Inflammatory macrophage treated with lipopolysaccharide for 1 hour (primary cell): ENCODE results near the gene DNAL1.
"Not testable (repeated sequence)": the region's sequence is repeated elsewhere in the genome, so short reads cannot be mapped to it uniquely, and the experiment has no call there.

ENCODE experiments used
- DNase-seq, 2 donors: peaks; one replicate each; pipeline ENCODE4 v3.0.0-alpha.2; 2020 to 2022

DNAL1 gene

DNA sequence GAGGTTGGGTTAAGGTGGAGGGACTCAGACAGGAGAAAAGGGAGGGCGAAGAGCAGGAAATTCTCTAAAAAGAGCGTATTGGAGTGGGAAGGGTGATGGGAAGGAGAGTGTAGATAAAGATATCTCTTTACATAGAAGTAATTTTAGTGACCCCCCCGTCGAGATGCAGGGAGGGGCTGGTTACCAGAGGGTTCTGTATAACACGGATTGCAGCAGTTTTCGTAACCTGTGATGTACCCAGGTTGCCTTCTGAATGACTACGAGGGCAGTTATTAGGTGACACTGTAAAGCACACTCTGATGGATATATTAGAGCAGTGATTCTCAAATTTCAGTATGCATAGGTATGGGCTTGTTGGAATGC lies 443 bp downstream of the DNAL1 start:
- DNase-seq: no peak

DNA sequence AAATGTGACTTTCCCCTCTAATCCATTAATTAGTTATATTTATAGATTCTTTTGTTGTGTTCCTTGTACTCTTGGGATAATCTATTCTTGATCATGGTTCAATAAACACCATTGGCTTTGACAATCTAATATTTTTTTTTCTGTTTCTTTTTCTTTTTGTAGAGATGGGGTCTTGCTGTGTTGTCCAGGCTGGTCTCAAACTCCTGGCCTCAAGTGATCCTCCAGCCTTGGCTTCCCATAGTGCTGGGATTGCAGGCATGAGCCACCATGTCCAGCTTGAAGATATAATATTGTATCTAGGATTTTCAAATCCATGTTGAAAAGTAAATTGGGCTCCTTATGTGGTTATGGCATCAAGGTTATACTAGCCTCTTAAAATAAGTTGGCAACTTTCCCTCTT lies 6.2 kb downstream of the DNAL1 start:
- DNase-seq: no peak

- no peak for DNase-seq
Measured at GRCh38 chr14:73655851-73656250, 11.1 kb downstream of the DNAL1 start.

- not testable (repeated sequence) for DNase-seq
Measured at GRCh38 chr14:73659202-73659601, 14.4 kb downstream of the DNAL1 start.

DNA sequence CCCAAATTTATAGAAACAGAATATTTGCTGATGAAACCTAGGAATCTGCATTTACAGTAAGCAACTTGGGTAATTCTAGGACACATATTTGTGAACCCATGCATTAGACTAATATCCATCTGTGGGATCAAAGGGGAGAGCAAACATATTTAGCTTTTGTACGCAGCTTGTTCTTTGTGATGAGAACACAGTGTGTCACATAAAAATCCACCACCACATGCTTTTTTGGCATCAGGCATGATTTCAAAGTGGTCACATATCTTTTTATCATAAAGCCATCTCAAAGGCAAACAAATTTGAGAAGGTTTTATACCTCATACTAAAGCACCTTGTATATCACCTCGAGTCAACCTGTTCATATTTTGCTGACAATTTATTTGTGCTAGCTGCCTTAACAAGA lies 15.7 kb downstream of the DNAL1 start:
- no peak for DNase-seq

DNA sequence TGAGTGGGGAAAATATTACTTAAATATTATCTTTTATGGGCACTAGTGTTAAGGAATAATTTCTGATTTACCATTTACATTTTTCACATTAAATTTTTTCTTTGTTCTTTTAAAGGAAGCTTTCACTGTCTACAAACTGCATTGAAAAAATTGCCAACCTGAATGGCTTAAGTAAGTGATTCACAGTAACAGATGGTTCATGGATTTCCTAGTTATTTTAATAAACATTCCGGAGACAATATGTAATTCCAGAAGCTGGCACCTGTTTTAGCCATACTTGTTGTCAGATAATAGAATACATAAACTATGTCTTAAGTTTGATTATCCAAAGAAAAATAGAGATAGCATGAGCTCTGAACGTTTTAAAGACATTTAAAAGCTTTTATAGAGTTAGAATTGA lies 17.1 kb downstream of the DNAL1 start:
- DNase-seq: no peak

DNA sequence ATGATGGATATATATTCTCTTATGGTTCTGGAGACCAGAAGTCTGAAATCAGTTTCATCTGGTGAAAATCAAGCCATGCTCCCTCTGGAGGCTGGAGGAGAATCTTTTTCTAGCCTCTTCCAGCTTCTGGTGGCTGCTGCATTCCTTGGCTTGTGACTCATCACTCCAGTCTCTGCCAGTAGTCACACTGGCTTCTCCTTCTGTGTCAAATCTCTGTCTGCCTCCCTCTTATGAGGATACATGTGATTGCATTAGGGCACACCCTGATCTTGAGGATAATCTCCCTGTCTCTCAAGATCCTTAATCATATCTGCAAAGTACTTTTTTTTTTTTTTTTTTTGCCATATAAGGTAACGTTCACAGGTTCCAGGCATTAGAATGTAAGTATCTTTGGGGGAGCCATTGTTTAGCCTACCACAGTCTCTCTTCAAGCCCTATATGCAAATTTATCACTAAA lies 17.7 kb downstream of the DNAL1 start:
- DNase-seq: peak; percentile 35 to 50

DNA sequence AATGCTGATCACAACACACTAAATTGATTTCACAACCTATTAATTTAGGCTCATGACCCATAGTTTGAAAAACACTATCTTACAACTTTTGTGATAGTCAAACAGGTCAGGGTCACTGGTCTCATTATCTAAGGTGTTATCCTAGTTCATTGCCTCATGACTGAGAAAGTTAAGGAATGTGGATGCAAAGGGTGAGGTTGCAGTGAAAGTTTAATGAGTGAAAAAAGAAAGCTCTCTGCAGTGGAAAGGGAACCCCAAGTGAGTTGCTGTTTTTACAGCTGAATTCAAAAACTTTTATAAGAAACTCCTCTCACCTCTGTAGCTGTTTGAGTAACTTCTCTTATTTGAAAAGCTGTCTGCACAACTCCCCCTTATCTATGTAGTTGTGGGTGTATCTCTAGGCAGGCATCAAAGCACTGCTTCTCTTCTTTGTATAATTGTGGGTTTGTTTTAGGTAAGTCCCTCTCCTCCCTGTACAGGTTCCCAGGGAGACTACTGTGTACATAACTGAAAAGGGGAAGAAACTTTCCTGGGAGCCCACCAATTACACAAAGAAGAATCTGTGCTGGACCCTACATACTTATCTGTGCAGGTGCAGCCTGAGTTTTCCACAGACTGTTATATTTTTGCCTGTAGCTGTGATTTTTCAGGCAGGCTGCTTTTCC lies 18.9 kb downstream of the DNAL1 start:
- no peak for DNase-seq

DNA sequence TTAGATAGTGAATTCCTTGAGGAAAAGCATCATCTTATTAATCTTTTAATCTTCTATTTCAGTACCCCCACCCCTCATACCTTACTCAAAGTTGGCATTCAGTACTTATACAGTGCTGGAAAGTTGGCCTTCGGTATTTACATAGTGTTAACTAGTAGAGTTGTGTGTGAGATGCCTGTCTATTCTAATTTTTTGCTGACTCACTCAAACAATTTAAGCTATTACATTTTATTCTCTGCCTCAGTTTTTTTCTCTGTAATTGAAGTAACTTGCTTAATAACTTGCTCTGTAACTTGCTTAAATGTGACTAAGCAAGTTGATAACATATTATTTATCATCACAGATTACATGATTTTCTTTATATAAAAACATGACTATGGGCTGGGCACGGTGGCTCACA lies 20.3 kb downstream of the DNAL1 start:
- no peak for DNase-seq

DNA sequence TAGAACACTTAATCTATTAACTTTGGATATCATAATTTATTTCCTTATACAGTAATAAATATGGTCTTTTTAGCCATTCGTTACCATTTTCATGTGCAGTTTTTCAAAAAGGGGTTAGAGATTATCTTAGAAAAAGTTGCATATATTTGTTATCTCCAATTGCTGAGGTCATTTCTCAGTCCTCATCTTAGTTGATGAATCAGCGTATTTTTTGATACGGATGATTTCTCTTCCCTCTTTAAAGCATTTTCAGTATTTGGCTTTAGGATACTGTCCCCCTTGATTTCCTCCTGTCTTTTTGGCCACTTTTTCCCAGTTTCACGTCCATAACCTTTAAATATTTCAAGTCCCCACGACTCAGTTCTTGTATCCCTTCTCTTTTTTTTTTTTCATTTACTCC lies 21.8 kb downstream of the DNAL1 start:
- DNase-seq: no peak

GRCh38 chr14:73667854-73668253 lies 23.1 kb downstream of the DNAL1 start:
- DNase-seq: no peak

- DNase-seq: no peak
Measured at GRCh38 chr14:73674986-73675385, 30.2 kb downstream of the DNAL1 start.

GRCh38 chr14:73678698-73679097 lies 33.9 kb downstream of the DNAL1 start:
- no peak for DNase-seq

- DNase-seq: no peak
Measured at GRCh38 chr14:73680821-73681220, 36.0 kb downstream of the DNAL1 start.

DNA sequence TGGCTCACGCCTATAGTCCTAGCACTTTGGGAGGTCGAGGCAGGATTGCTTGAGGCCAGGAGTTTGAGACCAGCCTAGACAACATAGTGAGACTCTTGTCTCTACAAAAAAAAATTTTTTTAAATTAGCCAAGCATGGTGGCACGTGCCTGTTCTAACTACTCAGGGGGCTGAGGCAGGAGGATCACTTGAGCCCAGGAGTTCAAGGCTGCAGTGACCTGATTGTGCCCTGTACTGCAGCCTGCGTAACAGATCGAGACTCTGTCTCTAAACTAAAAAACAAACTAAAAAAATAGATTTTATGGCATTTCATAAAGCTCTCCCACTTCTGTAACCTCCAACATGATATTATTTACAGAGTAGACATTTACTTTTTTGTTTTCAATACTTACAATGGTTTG lies 39.8 kb downstream of the DNAL1 start:
- no peak for DNase-seq

DNA sequence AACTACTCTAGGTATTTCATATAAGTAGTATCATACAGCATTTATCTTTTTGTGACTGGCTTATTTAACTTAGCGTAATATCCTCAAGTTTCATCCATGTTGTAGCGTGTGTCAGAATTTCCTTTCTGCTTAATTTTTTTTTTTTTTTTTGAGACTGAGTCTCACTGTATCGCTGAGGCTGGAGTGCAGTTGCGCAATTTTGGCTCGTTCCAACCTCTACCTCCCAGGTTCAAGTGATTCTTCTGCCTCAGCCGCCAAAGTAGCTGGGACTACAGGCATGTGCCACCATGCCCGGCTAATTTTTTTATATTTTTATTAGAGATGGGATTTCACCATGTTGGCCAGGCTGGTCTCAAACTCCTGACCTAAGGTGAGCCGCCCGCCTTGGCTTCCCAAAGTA lies 40.5 kb downstream of the DNAL1 start:
- no peak for DNase-seq

GRCh38 chr14:73686901-73687300 lies 42.1 kb downstream of the DNAL1 start:
- no peak for DNase-seq

GRCh38 chr14:73694083-73694482 lies 49.3 kb downstream of the DNAL1 start:
- no peak for DNase-seq

GRCh38 chr14:73695082-73695481 lies 50.3 kb downstream of the DNAL1 start:
- no peak for DNase-seq

- DNase-seq: no peak
Measured at GRCh38 chr14:73695997-73696396, 51.2 kb downstream of the DNAL1 start.

DNA sequence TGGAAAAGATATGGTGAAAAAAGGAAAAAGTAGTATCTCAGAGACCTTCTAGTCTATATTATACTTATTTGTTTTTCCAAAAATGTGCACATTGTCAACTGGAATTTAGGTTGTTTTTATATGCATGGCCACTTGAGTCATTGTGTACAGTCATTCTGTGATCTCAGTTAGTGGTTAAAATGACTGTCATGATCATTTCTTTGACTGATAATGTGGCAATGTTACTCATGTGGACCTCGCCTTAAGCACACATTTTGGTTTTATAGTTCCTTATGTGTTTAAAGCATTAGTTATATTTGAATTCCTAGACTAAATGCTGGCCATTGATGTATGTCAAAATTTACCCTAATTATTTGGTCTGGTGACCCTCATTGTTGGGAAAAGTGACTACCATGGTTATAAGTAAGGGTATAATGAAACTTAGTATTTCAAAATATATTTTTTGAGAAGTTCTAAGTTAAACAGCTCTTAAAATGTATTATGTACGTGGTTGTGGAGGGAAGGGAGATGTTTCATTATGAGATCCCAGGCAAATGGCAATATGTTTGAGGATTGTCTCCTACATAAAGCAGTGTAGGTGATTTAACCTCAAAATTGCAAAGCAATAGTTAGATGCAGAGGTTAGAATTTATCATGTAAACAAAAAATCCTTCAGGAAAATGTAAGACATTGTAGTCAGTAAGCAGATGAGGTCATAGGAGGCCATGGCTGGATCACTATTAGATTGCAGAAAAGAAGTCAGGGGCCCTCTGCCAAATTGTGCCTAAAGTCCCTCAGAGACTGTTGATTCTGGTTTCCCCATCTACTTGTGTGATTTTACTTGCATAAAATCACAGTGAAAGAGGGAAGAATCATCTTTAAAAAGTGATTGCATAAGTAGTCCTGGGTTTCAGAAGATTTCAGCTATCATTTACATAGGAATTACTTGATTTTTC lies 51.9 kb downstream of the DNAL1 start:
- peak; percentile 31 to 68 for DNase-seq

DNA sequence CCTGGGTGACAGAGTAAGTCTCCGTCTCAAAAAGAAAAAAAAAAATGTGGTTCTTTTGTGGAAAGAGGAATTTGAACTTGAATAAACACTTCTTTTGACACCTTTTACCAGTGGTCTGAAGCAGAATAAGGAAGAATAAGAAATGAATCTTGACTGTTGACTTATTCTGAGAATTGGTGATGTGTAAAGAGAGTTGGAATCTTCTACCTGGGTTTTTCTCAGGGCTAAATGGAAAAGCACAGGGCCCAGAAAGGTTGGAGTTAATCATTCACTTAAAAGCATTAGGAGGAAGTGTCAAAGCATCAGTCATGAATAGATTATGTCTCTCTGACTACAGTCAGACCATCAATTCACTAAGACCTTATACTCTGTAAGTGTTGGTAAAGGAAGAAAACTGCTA lies 55.5 kb downstream of the DNAL1 start:
- DNase-seq: no peak

GRCh38 chr14:73708076-73708475 lies 63.3 kb downstream of the DNAL1 start:
- not testable (repeated sequence) for DNase-seq

DNA sequence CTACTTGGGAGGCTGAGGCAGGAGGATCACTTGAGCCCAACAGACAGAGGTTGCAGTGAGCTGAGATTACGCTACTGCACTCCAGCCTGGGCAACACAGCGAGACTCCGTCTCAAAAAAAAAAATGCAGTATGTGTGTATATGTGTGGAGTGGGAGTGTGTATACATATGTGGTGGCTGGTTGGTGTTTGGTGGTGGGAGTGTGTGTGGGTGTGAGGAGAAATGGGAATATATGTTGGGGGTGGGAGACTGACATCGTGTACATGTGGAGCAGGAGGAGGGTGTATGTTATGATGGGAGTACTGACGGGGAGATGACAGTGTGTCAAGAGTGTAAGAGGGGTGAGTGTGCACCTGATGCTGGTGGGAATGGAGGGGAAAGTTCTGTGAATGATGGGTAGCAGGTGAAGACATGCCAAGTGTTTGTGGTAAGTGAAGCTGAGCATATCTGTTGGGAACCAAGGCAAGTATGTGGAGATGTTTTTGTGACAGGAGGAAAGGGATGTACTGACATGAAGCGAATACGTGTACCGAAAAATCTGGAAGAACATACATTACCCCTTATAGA lies 65.2 kb downstream of the DNAL1 start:
- no peak for DNase-seq
